Measurements from ENCODE around the gene RIPOR3. TPM values are rescaled to one million over a fixed set of nuclear protein-coding genes. Genes with fewer than 3 reads are reported as not detected.

Gene RIPOR3
- total and polyA plus RNA-seq, 4 donors = 5.6 to 90.3 (median 16.3) TPM

- Histone ChIP-seq H3K36me3 (ENCODE audit: control insufficient read depth in 4 of 4, insufficient read depth in 3 of 4, low read depth in 1 of 4, low read length in 3 of 4) (no peaks in the 10 kb centered on the region), H3K27me3 (ENCODE audit: control insufficient read depth in 4 of 4, insufficient read depth in 4 of 4, low read length in 3 of 4) (no peaks in the 10 kb centered on the region), H3K4me3 (ENCODE audit: low read depth in 1 of 3, low read length in 3 of 3) (no peak overlapping the region), H3K9me3 (ENCODE audit: control insufficient read depth in 4 of 4, low read length in 3 of 4) (no peaks in the 10 kb centered on the region), H3K4me1 (ENCODE audit: control insufficient read depth in 4 of 4, insufficient read depth in 4 of 4, low read length in 3 of 4) (peaks cover 0 to 11% (median 7%) of the 10 kb centered on the region in 4 donors), H3K9ac (ENCODE audit: low read depth in 1 of 2, low read length in 2 of 2) (no peak overlapping the region), H3K27ac (ENCODE audit: low read depth in 1 of 2, low read length in 2 of 2) (no peak overlapping the region)
- 93% methylated on average over 10 of the region's 10 CpGs for WGBS
- TF ChIP-seq FOXA2 (IDR thresholded peaks at IDR 0.05) (no peak), SP1 (IDR thresholded peaks at IDR 0.05) (no peak), MAX (IDR thresholded peaks at IDR 0.05) (no peak), RXRA (IDR thresholded peaks at IDR 0.05) (no peak), FOXA1 (IDR thresholded peaks at IDR 0.05) (no peak)
- no peak for DNase-seq (ENCODE audit: low spot score)
Measured at GRCh38 chr20:50722424-50723155, 31.2 kb upstream of the RIPOR3 start.

- DNase-seq (ENCODE audit: low spot score) = no peak
- no peak overlapping the region for H3K4me3 ChIP-seq (ENCODE audit: low read depth in 1 of 3, low read length in 3 of 3)
- no peak overlapping the region for H3K9ac ChIP-seq (ENCODE audit: low read depth in 1 of 2, low read length in 2 of 2)
- no peak overlapping the region for H3K27ac ChIP-seq (ENCODE audit: low read depth in 1 of 2, low read length in 2 of 2)
- no peaks in the 10 kb centered on the region for H3K36me3 ChIP-seq (ENCODE audit: control insufficient read depth in 4 of 4, insufficient read depth in 3 of 4, low read depth in 1 of 4, low read length in 3 of 4)
- WGBS = 83% methylated on average over 9 of the region's 9 CpGs
- H3K27me3 ChIP-seq (ENCODE audit: control insufficient read depth in 4 of 4, insufficient read depth in 4 of 4, low read length in 3 of 4) = no peaks in the 10 kb centered on the region
- no peaks in the 10 kb centered on the region for H3K9me3 ChIP-seq (ENCODE audit: control insufficient read depth in 4 of 4, low read length in 3 of 4)
- TF ChIP-seq HNF4G (IDR thresholded peaks at IDR 0.05) = no peak
- TF ChIP-seq EGR1 (IDR thresholded peaks at IDR 0.05; ENCODE audit: low read depth in 2 of 2) = no peak
- no peak for TF ChIP-seq ZBTB33 (IDR thresholded peaks at IDR 0.05)
- TF ChIP-seq FOXA2 (IDR thresholded peaks at IDR 0.05) = no peak
- no peak for TF ChIP-seq NR2F2 (IDR thresholded peaks at IDR 0.05)
- no peak for TF ChIP-seq TAF1 (conservative IDR thresholded peaks at IDR 0.05)
- TF ChIP-seq YY1 (IDR thresholded peaks at IDR 0.05) = no peak
- no peak for TF ChIP-seq SP1 (IDR thresholded peaks at IDR 0.05)
- TF ChIP-seq ATF3 (IDR thresholded peaks at IDR 0.05) = no peak
- no peak for TF ChIP-seq FOXA1 (IDR thresholded peaks at IDR 0.05)
- no peak for TF ChIP-seq RAD21 (IDR thresholded peaks at IDR 0.05)
- no peak for TF ChIP-seq REST (IDR thresholded peaks at IDR 0.05)
- TF ChIP-seq MAX (IDR thresholded peaks at IDR 0.05) = no peak
- no peak for TF ChIP-seq CTCF (IDR thresholded peaks at IDR 0.05; ENCODE audit: low read depth, low read length, missing input control)
- no peak for TF ChIP-seq RXRA (IDR thresholded peaks at IDR 0.05)
- TF ChIP-seq GABPA (IDR thresholded peaks at IDR 0.05 in 1 of 2, conservative IDR thresholded peaks at IDR 0.05 in 1 of 2) = no peak
- TF ChIP-seq HNF4A (conservative IDR thresholded peaks at IDR 0.05) = no peak
- peaks cover 0 to 4% (median under 1%) of the 10 kb centered on the region in 4 donors for H3K4me1 ChIP-seq (ENCODE audit: control insufficient read depth in 4 of 4, insufficient read depth in 4 of 4, low read length in 3 of 4)
Measured at GRCh38 chr20:50721881-50722281, 30.5 kb upstream of the RIPOR3 start.

All from liver (tissue), 9 donors.